ENCODE results near the gene PTPN6. TPM values are rescaled to one million over a fixed set of nuclear protein-coding genes. Genes with fewer than 3 reads are reported as not detected.

The PTPN6 gene
- total and polyA plus RNA-seq, 12 donors, result 2.9 to 32.5 (median 5.8) TPM

- WGBS, 2 donors, result 73 to 79% methylated on average over 17 of the region's 17 CpGs
- peaks cover 20 to 67% (median 54%) of the 10 kb centered on the region in 9 donors for H3K4me1 ChIP-seq
These were observed 12.7 kb downstream of the PTPN6 start for GRCh38 chr12:6963791-6964413.

GRCh38 chr12:6964605-6965025 is 13.5 kb downstream of the PTPN6 start:
- Histone ChIP-seq H3K9me3 (no peaks in the 10 kb centered on the region), H3K4me1 (peaks cover 25 to 67% (median 56%) of the 10 kb centered on the region in 9 donors)
- 72 to 75% methylated on average over 8 of the region's 8 CpGs for WGBS, 2 donors

More at GRCh38 chr12:6963791-6964413, 12.7 kb downstream of the PTPN6 start:
- H3K9me3 ChIP-seq, result no peaks in the 10 kb centered on the region
- DNase-seq (no peak), ATAC-seq (no peak)
- H3K4me3 ChIP-seq, result no peak overlapping the region
- H3K27ac ChIP-seq, result peak overlapping the region in 6 of 10 donors; percentile 71 to 84 (median 76)
- H3K27me3 ChIP-seq, result no peaks in the 10 kb centered on the region
- TF ChIP-seq CTCF (IDR thresholded peaks at IDR 0.05), result no peak
- peaks cover 0 to 59% (median 31%) of the 10 kb centered on the region in 9 donors for H3K36me3 ChIP-seq
- intact Hi-C loops (cut with DNase I), result loop anchor here in 7 of 10 donors (2.0 to 10.0 kb wide), 7 partner anchors 19 to 128 kb away; partner anchors contain the start of genes C12orf57 (in 4 of the 7), LPCAT3 (in 2 of the 7) and C1R (in 1 of the 7)

GRCh38 chr12:6965026-6965661 is 14.0 kb downstream of the PTPN6 start:
- WGBS, 2 donors, result 24 to 28% methylated on average over 12 of the region's 12 CpGs

More at GRCh38 chr12:6964605-6965025, 13.5 kb downstream of the PTPN6 start:
- Histone ChIP-seq H3K36me3 (peaks cover 0 to 60% (median 32%) of the 10 kb centered on the region in 9 donors), H3K27me3 (no peaks in the 10 kb centered on the region), H3K27ac (peak overlapping the region in 9 of 10 donors; percentile 3 to 84 (median 74)), H3K4me3 (no peak overlapping the region)
- no peak for ATAC-seq
- intact Hi-C loops (cut with DNase I), result loop anchor here in 7 of 10 donors (1.0 to 10.0 kb wide), 8 partner anchors 20 to 128 kb away; partner anchors contain the start of genes C12orf57 (in 4 of the 7), C1R (in 2 of the 7), LPCAT3 (in 2 of the 7) and SPSB2 (in 1 of the 7)
- no peak for DNase-seq
- no peak for TF ChIP-seq CTCF (IDR thresholded peaks at IDR 0.05)

More at GRCh38 chr12:6965026-6965661, 14.0 kb downstream of the PTPN6 start:
- H3K4me3 ChIP-seq, result no peak overlapping the region
- H3K27ac ChIP-seq, result peak overlapping the region in 9 of 10 donors; percentile 3 to 84 (median 74)
- intact Hi-C loops (cut with DNase I), result loop anchor here in 7 of 10 donors (1.0 to 10.0 kb wide), 6 partner anchors 20 to 127 kb away; partner anchors contain the start of genes C12orf57 (in 4 of the 7), C1R (in 1 of the 7), LPCAT3 (in 1 of the 7) and SPSB2 (in 1 of the 7)
- ATAC-seq (peak; percentile 56 to 83 (median 81)), DNase-seq (peak; percentile 81 to 90)
- TF ChIP-seq CTCF (IDR thresholded peaks at IDR 0.05), result peak; percentile 75 to 97 (median 93)
- peaks cover 25 to 66% (median 55%) of the 10 kb centered on the region in 9 donors for H3K4me1 ChIP-seq
- H3K27me3 ChIP-seq, result no peaks in the 10 kb centered on the region
- H3K9me3 ChIP-seq, result no peaks in the 10 kb centered on the region
- peaks cover 0 to 54% (median 32%) of the 10 kb centered on the region in 9 donors for H3K36me3 ChIP-seq

All from heart right ventricle (tissue), 16 donors.